ENCODE results near the gene SMG5.

Gene SMG5

GRCh38 chr1:156214024-156214748 is 68.4 kb downstream of the SMG5 start:
- DNase-seq (ENCODE audit: low read depth): no peak

- DNase-seq (ENCODE audit: low read depth): no peak
Measured at GRCh38 chr1:156213644-156213966, 69.0 kb downstream of the SMG5 start.

- peak; percentile 86 for DNase-seq (ENCODE audit: low read depth)
Measured at GRCh38 chr1:156212833-156213643, 69.6 kb downstream of the SMG5 start, which contains the start of gene PMF1. PMF1 (plus strand) TSS chr1:156213007; CDS start chr1:156213016, 9 bp downstream.

DNA sequence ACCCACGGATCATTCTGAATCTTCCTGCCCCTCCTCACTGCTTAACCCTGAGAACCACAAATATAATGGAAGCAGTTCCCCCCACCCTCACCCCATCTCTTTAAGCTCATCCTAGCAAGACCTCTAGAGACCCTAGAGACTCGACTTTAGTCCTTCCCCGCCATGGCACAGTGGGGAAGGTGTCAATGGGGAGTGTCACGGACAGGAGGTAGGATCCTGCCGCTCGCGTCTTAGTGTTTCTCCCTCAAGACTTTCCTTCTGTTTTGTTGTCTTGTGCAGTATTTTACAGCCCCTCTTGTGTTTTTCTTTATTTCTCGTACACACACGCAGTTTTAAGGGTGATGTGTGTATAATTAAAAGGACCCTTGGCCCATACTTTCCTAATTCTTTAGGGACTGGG is 70.5 kb downstream of the SMG5 start:
- no peak for DNase-seq (ENCODE audit: low read depth)

DNA sequence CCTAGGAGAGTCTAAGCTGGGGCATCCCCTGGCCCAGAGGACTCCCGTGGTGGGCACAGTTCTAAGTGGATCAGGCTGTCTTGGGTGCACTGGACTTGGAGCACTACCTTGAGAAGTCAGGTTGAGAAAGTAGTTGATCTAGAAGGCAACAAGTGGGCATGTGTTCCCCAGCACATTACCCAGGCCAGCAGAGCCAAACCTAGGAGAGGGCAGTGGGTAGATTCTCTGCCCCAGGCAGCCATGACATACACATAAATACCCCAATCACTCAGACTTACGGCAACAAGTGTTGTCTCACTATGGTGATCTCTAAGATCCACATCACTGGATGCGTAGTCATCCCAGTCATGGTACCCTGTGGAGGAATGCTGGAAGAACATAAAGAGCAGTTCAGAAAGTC is 71.4 kb downstream of the SMG5 start:
- DNase-seq (ENCODE audit: low read depth): no peak

GRCh38 chr1:156204686-156205085 is 77.9 kb downstream of the SMG5 start:
- no peak for DNase-seq (ENCODE audit: low read depth)

DNA sequence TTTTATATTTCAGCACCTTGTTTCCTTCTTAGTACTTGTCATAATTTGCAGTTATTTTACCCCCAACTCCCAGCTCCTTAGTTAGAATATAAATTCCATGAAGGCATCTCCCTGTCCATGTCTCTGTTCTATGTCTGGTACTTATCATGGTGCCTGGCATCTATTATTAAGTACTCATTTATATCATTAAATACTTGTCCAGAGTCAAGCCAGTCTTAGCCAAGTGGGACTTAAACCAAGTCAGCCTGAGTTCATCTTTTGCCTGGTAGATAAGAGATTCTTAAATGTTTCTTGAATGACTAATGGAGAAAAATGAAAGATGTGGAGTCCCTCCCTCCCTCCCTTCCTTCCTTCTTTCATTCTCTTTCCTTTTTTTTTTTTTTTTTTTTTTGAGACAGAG is 79.3 kb downstream of the SMG5 start:
- DNase-seq (ENCODE audit: low read depth): no peak

GRCh38 chr1:156200044-156200443 is 82.6 kb downstream of the SMG5 start:
- DNase-seq (ENCODE audit: low read depth): no peak

Data from HS-27A (cell line).